ENCODE results near the gene UBIAD1.

DNA sequence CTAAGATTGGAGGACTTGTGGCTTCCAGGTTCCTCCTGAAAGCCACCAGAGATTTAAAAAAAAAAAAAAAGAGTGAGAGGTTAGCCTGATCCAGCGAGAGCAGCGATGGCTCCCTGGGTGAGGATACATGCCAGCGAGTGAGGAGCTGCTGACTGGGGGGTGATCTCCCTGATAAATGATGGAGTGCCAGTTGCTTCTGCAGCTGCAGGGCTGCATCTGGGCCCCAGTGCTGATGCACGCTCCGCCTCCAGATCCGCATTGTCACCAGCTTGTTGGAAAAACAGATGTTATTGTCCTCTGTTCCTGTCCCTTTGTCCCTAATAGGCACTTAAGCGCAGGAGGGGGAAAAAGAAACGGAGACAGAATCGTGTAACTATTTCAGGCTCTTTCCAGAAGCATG is 28.6 kb downstream of the UBIAD1 start:
- TF ChIP-seq, protein P1, sequence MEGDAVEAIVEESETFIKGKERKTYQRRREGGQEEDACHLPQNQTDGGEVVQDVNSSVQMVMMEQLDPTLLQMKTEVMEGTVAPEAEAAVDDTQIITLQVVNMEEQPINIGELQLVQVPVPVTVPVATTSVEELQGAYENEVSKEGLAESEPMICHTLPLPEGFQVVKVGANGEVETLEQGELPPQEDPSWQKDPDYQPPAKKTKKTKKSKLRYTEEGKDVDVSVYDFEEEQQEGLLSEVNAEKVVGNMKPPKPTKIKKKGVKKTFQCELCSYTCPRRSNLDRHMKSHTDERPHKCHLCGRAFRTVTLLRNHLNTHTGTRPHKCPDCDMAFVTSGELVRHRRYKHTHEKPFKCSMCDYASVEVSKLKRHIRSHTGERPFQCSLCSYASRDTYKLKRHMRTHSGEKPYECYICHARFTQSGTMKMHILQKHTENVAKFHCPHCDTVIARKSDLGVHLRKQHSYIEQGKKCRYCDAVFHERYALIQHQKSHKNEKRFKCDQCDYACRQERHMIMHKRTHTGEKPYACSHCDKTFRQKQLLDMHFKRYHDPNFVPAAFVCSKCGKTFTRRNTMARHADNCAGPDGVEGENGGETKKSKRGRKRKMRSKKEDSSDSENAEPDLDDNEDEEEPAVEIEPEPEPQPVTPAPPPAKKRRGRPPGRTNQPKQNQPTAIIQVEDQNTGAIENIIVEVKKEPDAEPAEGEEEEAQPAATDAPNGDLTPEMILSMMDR (IDR thresholded peaks at IDR 0.05) = no peak
- TF ChIP-seq EZH2 (IDR thresholded peaks at IDR 0.05; ENCODE audit: borderline replicate concordance, insufficient read depth, low read depth, low read length, poor library complexity, severe bottlenecking) = no peak
